CD4-positive, alpha-beta memory T cell (primary cell): ENCODE data around the gene ZNF778. TPM values are rescaled to one million over a fixed set of nuclear protein-coding genes. Genes with fewer than 3 reads are reported as not detected.

ENCODE experiments used
- CTCF ChIA-PET: fragments of 350-600 bp; sonication (Branson Sonifier 250); formaldehyde crosslinking; loops from one replicate; lab custom pipeline; 2021; ENCODE audit warnings: inconsistent platforms; ENCODE audit not compliant: partially characterized antibody; lab: Charles Lee
- POLR2A ChIA-PET: fragments of 350-600 bp; sonication (Branson Sonifier 250); formaldehyde crosslinking; loops from one replicate; lab custom pipeline; 2021; ENCODE audit not compliant: partially characterized antibody; lab: Charles Lee
- DNase-seq, 5 donors: peaks; one replicate each; pipeline versions ENCODE4 v3.0.0 to v3.0.0-alpha.2; 2020 to 2022; ENCODE audit warnings: mixed read lengths in 1 of 5
- H3K27ac ChIP-seq: one replicate; pipeline ENCODE4 v1.7.0; 2013; ENCODE audit warnings: low read depth, low read length
- H3K27me3 ChIP-seq: 2 replicates; pipeline ENCODE4 v1.7.0; 2013; ENCODE audit warnings: mild to moderate bottlenecking, low read length, moderate library complexity; ENCODE audit not compliant: insufficient read depth
- H3K36me3 ChIP-seq: 2 replicates; pipeline ENCODE4 v1.7.0; 2013; ENCODE audit warnings: mild to moderate bottlenecking, low read length, moderate library complexity; ENCODE audit not compliant: insufficient read depth
- H3K4me1 ChIP-seq: 2 replicates; pipeline ENCODE4 v1.7.0; 2013; ENCODE audit warnings: mild to moderate bottlenecking, low read length, moderate library complexity; ENCODE audit not compliant: insufficient read depth
- H3K4me3 ChIP-seq, 2 donors: one replicate each; pipeline ENCODE4 v1.7.0; 2013; ENCODE audit warnings: low read length in 2 of 2, mild to moderate bottlenecking in 1 of 2
- H3K9me3 ChIP-seq, 2 donors: one replicate each; pipeline ENCODE4 v1.7.0; 2013; ENCODE audit warnings: low read length in 2 of 2, control low read depth in 1 of 2; ENCODE audit not compliant: control insufficient read depth in 1 of 2
- H3K27ac Mint-ChIP-seq, 7 donors: one replicate each; pipeline ENCODE4 v1.8.0; 2020 to 2021; ENCODE audit warnings: mixed read lengths in 7 of 7, mild to moderate bottlenecking in 6 of 7, inconsistent platforms in 3 of 7, moderate library complexity in 3 of 7
- H3K27me3 Mint-ChIP-seq, 2 donors: one replicate each; pipeline ENCODE4 v1.8.0; 2020 to 2021; ENCODE audit warnings: mixed read lengths in 2 of 2
- H3K36me3 Mint-ChIP-seq, 2 donors: one replicate each; pipeline ENCODE4 v1.8.0; 2020 to 2021; ENCODE audit warnings: mixed read lengths in 2 of 2, inconsistent platforms in 1 of 2, mild to moderate bottlenecking in 1 of 2
- H3K4me1 Mint-ChIP-seq, 4 donors: one replicate each; pipeline ENCODE4 v1.8.0; 2020 to 2021; ENCODE audit warnings: mixed read lengths in 4 of 4, mild to moderate bottlenecking in 1 of 4
- H3K4me3 Mint-ChIP-seq, 8 donors: one replicate each; pipeline ENCODE4 v1.8.0; 2020 to 2021; ENCODE audit warnings: mixed read lengths in 8 of 8, mild to moderate bottlenecking in 7 of 8, moderate library complexity in 6 of 8, inconsistent platforms in 3 of 8
- H3K9me3 Mint-ChIP-seq, 8 donors: one replicate each; pipeline ENCODE4 v1.8.0; 2020 to 2021; ENCODE audit warnings: mixed read lengths in 8 of 8, mild to moderate bottlenecking in 5 of 8, inconsistent platforms in 3 of 8, moderate library complexity in 1 of 8
- intact Hi-C: fragments of 100-400 bp; cut with micrococcal nuclease; formaldehyde crosslinking; loops from one replicate; pipeline ENCODE4 v1.15.1; 2023
- polyA plus RNA-seq, 2 donors: library from polyadenylated mRNA; unstranded; fragments of 300-500 nt; fragmentation: Illumina TruSeq; gene quantifications; one replicate each; pipeline ENCODE4 v1.2.3, GENCODE V29; 2021
- total RNA-seq, 2 experiments: library from RNA; stranded (reverse); gene quantifications; one replicate each; pipeline ENCODE4 v1.2.3, GENCODE V29; 2021

The ZNF778 gene
- total RNA-seq (10 to 100 TPM; 13.1 to 15.9 TPM), polyA plus RNA-seq (1 to 10 TPM; 1.0 to 4.4 TPM)

GRCh38 chr16:89217388-89218191 is at the start of gene ZNF778:
ZNF778 (plus strand) TSS chr16:89217703; CDS start chr16:89221128, 3,425 bp downstream.
- Mint-ChIP-seq H3K36me3 (peaks cover 13 to 25% of the 10 kb centered on the region in 2 donors), H3K4me1 (peaks cover 10 to 37% (median 26%) of the 10 kb centered on the region in 4 donors), H3K27me3 (no peaks in the 10 kb centered on the region), H3K4me3 (peak within 1 kb of the TSS; percentile 73 to 94 (median 92)), H3K9me3 (peaks cover 0 to 2% (median 0%) of the 10 kb centered on the region in 8 donors), H3K27ac (peak within 1 kb of the TSS; percentile 64 to 98 (median 92))
- Histone ChIP-seq H3K27me3 (no peaks in the 10 kb centered on the region), H3K27ac (peak within 1 kb of the TSS; percentile 94), H3K4me1 (peaks cover 21% of the 10 kb centered on the region), H3K4me3 (peak within 1 kb of the TSS; percentile 76 to 91), H3K9me3 (no peaks in the 10 kb centered on the region), H3K36me3 (peaks cover 13% of the 10 kb centered on the region)
- peak; percentile 83 to 87 (median 85) for DNase-seq
- ChIA-PET POLR2A (interaction anchor here (0.7 to 3.0 kb wide), 18 partner anchors 23 to 681 kb away, joined by 3 to 29 read pairs (median 4); partner anchors contain the start of genes ACSF3, APRT, CDH15 and CDK10), CTCF (interaction anchor here (0.7 to 2.9 kb wide), 8 partner anchors 23 to 483 kb away, joined by 3 to 13 read pairs (median 4); partner anchors contain the start of gene APRT)
- intact Hi-C loops: loop anchor here (1.0 kb wide), 5 partner anchors 24 to 647 kb away; partner anchors contain the start of genes TRAPPC2L and ZC3H18

DNA sequence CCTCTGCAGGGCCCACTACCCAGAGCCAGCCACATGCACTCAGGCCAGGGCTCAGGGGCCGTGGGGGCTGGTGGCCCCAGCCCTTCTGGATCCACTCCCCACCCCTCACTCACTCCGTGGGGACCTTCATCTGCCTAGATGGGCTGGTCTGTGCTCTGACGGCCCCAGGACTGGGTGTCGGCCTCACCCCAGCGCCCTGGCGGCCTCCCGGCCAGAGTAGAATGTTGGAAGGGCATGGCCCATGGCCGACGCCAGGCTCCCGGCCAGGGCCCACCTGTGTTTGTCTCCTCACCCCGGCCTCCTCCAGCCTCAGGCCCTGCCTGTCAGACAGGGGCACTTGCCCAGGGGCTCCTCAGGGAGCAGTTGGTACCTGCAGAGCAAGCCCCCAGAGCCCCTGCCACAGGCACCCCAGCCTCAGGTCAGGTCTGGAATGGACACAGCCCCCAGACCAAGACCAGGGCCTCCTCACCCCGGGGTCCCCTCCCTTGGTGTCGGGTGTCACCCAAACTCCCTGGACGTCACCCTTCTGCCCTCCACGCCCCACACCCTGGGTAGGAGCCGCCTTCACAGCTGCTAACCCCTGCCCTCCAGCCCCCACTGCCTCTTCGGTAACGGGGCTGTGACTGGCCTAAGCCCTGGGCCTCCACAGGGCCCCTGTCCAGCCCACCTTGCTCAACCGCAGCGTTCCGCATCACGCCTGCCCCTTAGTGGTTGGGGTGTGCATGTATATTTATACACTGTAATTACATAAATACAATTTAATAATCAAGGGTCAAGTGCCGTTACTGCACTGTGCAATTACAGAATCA is 48.9 kb upstream of the ZNF778 start:
- POLR2A ChIA-PET: interaction anchor here (0.9 to 1.0 kb wide), 2 partner anchors 49 to 75 kb away, joined by 3 read pairs; partner anchors contain the start of genes ACSF3 and ZNF778
- Histone ChIP-seq H3K4me1 (peaks cover 25% of the 10 kb centered on the region), H3K27ac (no peak overlapping the region), H3K4me3 (no peak overlapping the region), H3K9me3 (no peaks in the 10 kb centered on the region), H3K27me3 (no peaks in the 10 kb centered on the region), H3K36me3 (no peaks in the 10 kb centered on the region)
- H3K4me3 Mint-ChIP-seq: no peak overlapping the region
- peaks cover 4 to 8% (median 7%) of the 10 kb centered on the region in 4 donors for H3K4me1 Mint-ChIP-seq
- no peak for DNase-seq
- CTCF ChIA-PET: interaction anchor here (2.0 kb wide), 1 partner anchor 226 kb away, joined by 8 read pairs; no protein-coding TSS in a partner anchor
- H3K9me3 Mint-ChIP-seq: no peaks in the 10 kb centered on the region
- no peaks in the 10 kb centered on the region for H3K36me3 Mint-ChIP-seq
- no peak overlapping the region for H3K27ac Mint-ChIP-seq
- intact Hi-C loops: loop anchor here (5.0 kb wide), 1 partner anchor 606 kb away; no protein-coding TSS in a partner anchor
- peaks cover 0 to 1% of the 10 kb centered on the region in 2 donors for H3K27me3 Mint-ChIP-seq

- no peaks in the 10 kb centered on the region for H3K27me3 ChIP-seq
- H3K36me3 Mint-ChIP-seq: no peaks in the 10 kb centered on the region
- no peaks in the 10 kb centered on the region for H3K36me3 ChIP-seq
- ChIA-PET CTCF (no interaction called here), POLR2A (interaction anchor here (1.0 to 2.0 kb wide), 2 partner anchors 76 to 312 kb away, joined by 3 to 7 read pairs; partner anchors contain the start of genes ACSF3, GALNS and TRAPPC2L)
- peaks cover 4 to 8% (median 7%) of the 10 kb centered on the region in 4 donors for H3K4me1 Mint-ChIP-seq
- H3K9me3 Mint-ChIP-seq: no peaks in the 10 kb centered on the region
- no peak overlapping the region for H3K27ac Mint-ChIP-seq
- peaks cover 25% of the 10 kb centered on the region for H3K4me1 ChIP-seq
- H3K9me3 ChIP-seq: no peaks in the 10 kb centered on the region
- peak in 1 of 5 donors; percentile 33 for DNase-seq
- peaks cover 0 to 1% of the 10 kb centered on the region in 2 donors for H3K27me3 Mint-ChIP-seq
- H3K27ac ChIP-seq: no peak overlapping the region
- no peak overlapping the region for H3K4me3 ChIP-seq
- intact Hi-C loops: loop anchor here (5.0 kb wide), 1 partner anchor 607 kb away; no protein-coding TSS in a partner anchor
- H3K4me3 Mint-ChIP-seq: no peak overlapping the region
These were observed 47.7 kb upstream of the ZNF778 start for GRCh38 chr16:89169778-89170177.

DNA sequence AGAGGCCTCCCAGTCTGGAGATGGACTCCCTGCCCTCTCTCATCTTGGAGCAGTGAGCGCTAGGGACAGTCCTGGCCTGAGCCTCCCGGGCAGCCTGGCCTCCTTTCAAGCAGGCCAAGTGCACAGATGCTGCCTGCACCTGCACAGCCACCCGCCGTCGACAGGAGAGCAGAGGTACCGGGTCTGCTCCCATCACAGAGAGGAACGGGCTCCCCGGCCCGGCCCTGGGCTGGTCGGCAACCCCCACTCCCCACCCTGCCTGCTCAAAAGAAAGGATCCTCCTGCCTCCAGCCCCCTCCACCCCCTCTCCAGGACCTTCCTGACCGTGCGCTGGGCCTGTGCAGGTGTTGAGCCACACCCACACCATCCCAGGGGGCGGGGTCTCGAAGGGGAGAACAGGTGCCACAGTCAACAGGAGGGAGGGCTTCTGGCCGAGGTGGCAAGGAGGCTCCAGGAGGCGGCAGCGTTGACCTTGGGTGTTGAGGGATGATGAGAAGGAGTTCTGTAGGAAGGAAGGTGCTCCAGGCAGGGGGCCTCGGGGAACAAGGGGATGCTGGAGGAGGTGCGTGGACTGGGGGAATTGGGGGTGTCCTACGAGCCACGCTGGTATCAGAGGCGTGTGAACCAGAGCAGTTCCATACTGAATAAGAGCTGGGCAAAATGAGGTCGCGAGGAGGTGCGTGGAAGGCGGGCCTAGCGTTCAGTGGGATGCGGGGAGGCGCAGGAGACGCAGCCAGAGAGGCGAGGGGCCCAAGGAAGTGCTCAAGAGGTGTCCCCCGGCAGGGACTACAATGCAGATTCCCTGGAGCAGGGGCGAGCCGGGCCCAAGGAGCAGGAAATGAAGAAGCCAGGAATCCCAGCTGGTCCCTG is 46.9 kb upstream of the ZNF778 start:
- intact Hi-C loops: loop anchor here (1.0 kb wide), 2 partner anchors 31 to 313 kb away; partner anchors contain the start of gene TRAPPC2L
- POLR2A ChIA-PET: interaction anchor here (0.9 to 2.0 kb wide), 6 partner anchors 22 to 389 kb away, joined by 3 to 7 read pairs (median 3); partner anchors contain the start of genes GALNS, TRAPPC2L and ZNF778
- H3K36me3 Mint-ChIP-seq: no peaks in the 10 kb centered on the region
- peaks cover 0 to 1% of the 10 kb centered on the region in 2 donors for H3K27me3 Mint-ChIP-seq
- Histone ChIP-seq H3K36me3 (no peaks in the 10 kb centered on the region), H3K27me3 (no peaks in the 10 kb centered on the region), H3K4me1 (peaks cover 25% of the 10 kb centered on the region), H3K9me3 (no peaks in the 10 kb centered on the region), H3K27ac (no peak overlapping the region), H3K4me3 (peak overlapping the region in 1 of 2 donors; percentile 57)
- H3K4me1 Mint-ChIP-seq: peaks cover 4 to 8% (median 7%) of the 10 kb centered on the region in 4 donors
- H3K27ac Mint-ChIP-seq: peak overlapping the region in 6 of 7 donors; percentile 49 to 89 (median 74)
- peak overlapping the region; percentile 59 to 87 (median 74) for H3K4me3 Mint-ChIP-seq
- no peaks in the 10 kb centered on the region for H3K9me3 Mint-ChIP-seq
- DNase-seq: peak in 1 of 5 donors; percentile 58
- CTCF ChIA-PET: interaction anchor here (1.2 kb wide), 1 partner anchor 433 kb away, joined by 4 read pairs; no protein-coding TSS in a partner anchor

DNA sequence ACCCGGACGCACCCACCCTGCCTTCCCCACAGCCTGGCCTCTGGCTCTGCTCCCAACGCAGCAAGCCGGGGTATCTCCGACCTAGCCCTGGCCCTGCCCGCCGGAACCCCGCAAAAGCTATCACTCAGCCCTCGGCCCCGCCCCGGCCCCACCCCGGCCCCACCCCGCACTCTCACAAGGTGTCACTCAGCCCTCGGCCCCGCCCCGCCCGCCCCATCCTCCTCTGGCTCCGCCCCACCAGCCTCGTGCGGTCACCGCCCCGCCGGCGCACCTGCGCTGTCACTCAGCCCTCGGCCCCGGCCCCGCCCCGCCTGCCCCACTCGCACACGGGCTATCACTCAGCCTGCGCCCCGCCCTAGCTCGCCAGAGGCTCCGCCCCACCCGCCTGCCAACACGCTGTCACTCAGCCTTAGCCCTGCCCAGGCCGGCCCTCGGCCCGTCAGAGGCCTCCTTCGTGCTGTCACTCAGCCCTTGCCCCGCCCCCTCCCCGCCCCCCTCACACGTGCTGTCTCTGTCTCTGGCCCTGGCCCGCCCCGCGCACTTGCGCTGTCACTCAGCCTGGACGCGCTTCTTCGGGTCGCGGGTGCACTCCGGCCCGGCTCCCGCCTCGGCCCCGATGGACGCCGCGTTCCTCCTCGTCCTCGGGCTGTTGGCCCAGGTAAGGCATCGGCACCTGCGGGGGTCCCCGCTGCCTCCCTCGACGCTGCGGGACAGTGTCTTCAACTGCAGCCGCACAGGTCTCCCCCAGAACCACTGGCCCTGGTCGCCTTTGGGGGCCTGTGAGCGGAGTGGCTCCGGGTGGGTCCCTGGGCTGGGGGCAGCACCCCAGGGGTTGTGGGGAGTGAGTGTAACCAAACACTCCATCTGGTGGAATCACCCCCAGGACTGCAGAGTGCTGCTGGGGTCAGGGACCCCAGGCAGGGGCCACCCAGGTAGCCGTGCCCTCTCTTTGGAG is 46.0 kb upstream of the ZNF778 start, which contains the start of gene CDH15:
Gene CDH15, plus strand, starts transcription at position 533 of the 955 bp plus-strand sequence. Its CDS starts 84 bp downstream, at position 617.
- H3K27ac ChIP-seq: no peak within 1 kb of the TSS
- Mint-ChIP-seq H3K4me1 (peaks cover 4 to 8% (median 7%) of the 10 kb centered on the region in 4 donors), H3K36me3 (no peaks in the 10 kb centered on the region), H3K4me3 (peak within 1 kb of the TSS; percentile 59 to 87 (median 74)), H3K27me3 (peaks cover 0 to 1% of the 10 kb centered on the region in 2 donors), H3K9me3 (no peaks in the 10 kb centered on the region), H3K27ac (peak within 1 kb of the TSS in 6 of 7 donors; percentile 49 to 89 (median 74))
- ChIA-PET CTCF (interaction anchor here (1.2 kb wide), 1 partner anchor 434 kb away, joined by 4 read pairs; no protein-coding TSS in a partner anchor), POLR2A (interaction anchor here (0.9 to 2.0 kb wide), 6 partner anchors 21 to 390 kb away, joined by 3 to 7 read pairs (median 3); partner anchors contain the start of genes GALNS, TRAPPC2L and ZNF778)
- no peaks in the 10 kb centered on the region for H3K27me3 ChIP-seq
- H3K4me1 ChIP-seq: peaks cover 25% of the 10 kb centered on the region
- intact Hi-C loops: loop anchor here (1.0 kb wide), 2 partner anchors 30 to 314 kb away; partner anchors contain the start of gene TRAPPC2L
- H3K36me3 ChIP-seq: no peaks in the 10 kb centered on the region
- H3K9me3 ChIP-seq: no peaks in the 10 kb centered on the region
- peak within 1 kb of the TSS in 1 of 2 donors; percentile 57 for H3K4me3 ChIP-seq
- peak; percentile 88 to 97 (median 93) for DNase-seq
